Suprapubic skin (tissue), 4 donors: Measurements from ENCODE around the gene NSMF. TPM values are rescaled to one million over a fixed set of nuclear protein-coding genes. Genes with fewer than 3 reads are reported as not detected.

ENCODE experiments used
- DNase-seq, 2 donors: peaks; one replicate each; pipeline ENCODE4 v3.0.0-alpha.2; 2019; ENCODE audit warnings: low spot score in 2 of 2
- H3K27ac ChIP-seq: fragments of 200-600 bp; sonication (generic); one replicate; pipeline ENCODE4 v1.5.1; 2019
- H3K27me3 ChIP-seq: fragments of 200-600 bp; sonication (generic); one replicate; pipeline ENCODE4 v1.5.1; 2019
- H3K36me3 ChIP-seq: fragments of 200-600 bp; sonication (generic); one replicate; pipeline ENCODE4 v1.5.1; 2019
- H3K4me1 ChIP-seq: fragments of 200-600 bp; sonication (generic); one replicate; pipeline ENCODE4 v1.5.1; 2019
- H3K4me3 ChIP-seq: fragments of 200-600 bp; sonication (generic); one replicate; pipeline ENCODE4 v1.5.1; 2019; ENCODE audit warnings: mild to moderate bottlenecking
- H3K9me3 ChIP-seq: fragments of 200-600 bp; sonication (generic); one replicate; pipeline ENCODE4 v1.5.1; 2019
- CTCF ChIP-seq, 2 donors: fragments of 200-600 bp in 1 of 2; fragments of 450-650 bp in 1 of 2; sonication (generic) in 1 of 2; IDR thresholded peaks; one replicate each; pipeline ENCODE4 v1.5.1; 2016 to 2019; ENCODE audit warnings: antibody characterized with exemption in 2 of 2, mild to moderate bottlenecking in 1 of 2, moderate library complexity in 1 of 2
- EP300 ChIP-seq: sonication (generic); formaldehyde crosslinking; IDR thresholded peaks from one replicate; pipeline ENCODE4 v1.6.1; 2017; ENCODE audit warnings: antibody characterized with exemption
- POLR2A ChIP-seq, 2 donors: fragments of 450-650 bp; IDR thresholded peaks; one replicate each; pipeline ENCODE4 v1.6.1; 2017; ENCODE audit warnings: antibody characterized with exemption in 2 of 2, mild to moderate bottlenecking in 2 of 2, moderate library complexity in 2 of 2
- POLR2AphosphoS5 ChIP-seq, 3 donors: sonication (generic); formaldehyde crosslinking; IDR thresholded peaks; one replicate each; pipeline ENCODE4 v1.6.1; 2017; ENCODE audit warnings: antibody characterized with exemption in 3 of 3
- WGBS: methylation state at CpG from one replicate; pipeline ENCODE4 v1.1.5; 2018; 5-methylcytosine and 5-hydroxymethylcytosine counted together
- total RNA-seq, 4 donors: library from RNA; depleted of rRNA; stranded (reverse); fragments of >200 nt; gene quantifications; one replicate each; pipeline ENCODE4 v1.1.0, GENCODE V29; 2016

NSMF gene
- total RNA-seq, 4 donors from 2014 or later, result 36.1 to 48.1 (median 39.8) TPM

GRCh38 chr9:137461316-137461662 is 2.2 kb upstream of the NSMF start:
- Histone ChIP-seq H3K4me1 (peaks cover 32% of the 10 kb centered on the region), H3K36me3 (peaks cover 26% of the 10 kb centered on the region), H3K9me3 (no peaks in the 10 kb centered on the region), H3K27me3 (no peaks in the 10 kb centered on the region), H3K4me3 (no peak overlapping the region), H3K27ac (no peak overlapping the region)
- 87% methylated on average over 18 of the region's 21 CpGs for WGBS
- TF ChIP-seq EP300, result no peak
- no peak for TF ChIP-seq CTCF (IDR thresholded peaks at IDR 0.05)
- no peak for TF ChIP-seq POLR2AphosphoS5 (IDR thresholded peaks at IDR 0.05)
- no peak for TF ChIP-seq POLR2A (IDR thresholded peaks at IDR 0.05)
- peak in 1 of 2 donors; percentile 75 for DNase-seq

GRCh38 chr9:137460363-137461315 is 1.5 kb upstream of the NSMF start:
- no peak overlapping the region for H3K27ac ChIP-seq
- H3K9me3 ChIP-seq, result no peaks in the 10 kb centered on the region
- H3K36me3 ChIP-seq, result peaks cover 26% of the 10 kb centered on the region
- H3K4me3 ChIP-seq, result no peak overlapping the region
- no peak for TF ChIP-seq POLR2AphosphoS5 (IDR thresholded peaks at IDR 0.05)
- no peak for TF ChIP-seq CTCF (IDR thresholded peaks at IDR 0.05)
- TF ChIP-seq POLR2A (IDR thresholded peaks at IDR 0.05), result no peak
- no peak for TF ChIP-seq EP300
- peaks cover 36% of the 10 kb centered on the region for H3K4me1 ChIP-seq
- peak in 1 of 2 donors; percentile 74 for DNase-seq
- no peaks in the 10 kb centered on the region for H3K27me3 ChIP-seq
- WGBS, result 88% methylated on average over 19 of the region's 31 CpGs

GRCh38 chr9:137459601-137460362 is 648 bp upstream of the NSMF start:
- H3K36me3 ChIP-seq, result peaks cover 29% of the 10 kb centered on the region
- peak overlapping the region; percentile 81 for H3K4me3 ChIP-seq
- H3K27me3 ChIP-seq, result no peaks in the 10 kb centered on the region
- WGBS, result 50% methylated on average over 6 of the region's 15 CpGs
- TF ChIP-seq EP300 (no peak), POLR2AphosphoS5 (IDR thresholded peaks at IDR 0.05) (no peak), CTCF (IDR thresholded peaks at IDR 0.05) (no peak), POLR2A (IDR thresholded peaks at IDR 0.05) (no peak)
- H3K9me3 ChIP-seq, result no peaks in the 10 kb centered on the region
- peaks cover 44% of the 10 kb centered on the region for H3K4me1 ChIP-seq
- DNase-seq, result no peak
- H3K27ac ChIP-seq, result peak overlapping the region; percentile 30

DNA sequence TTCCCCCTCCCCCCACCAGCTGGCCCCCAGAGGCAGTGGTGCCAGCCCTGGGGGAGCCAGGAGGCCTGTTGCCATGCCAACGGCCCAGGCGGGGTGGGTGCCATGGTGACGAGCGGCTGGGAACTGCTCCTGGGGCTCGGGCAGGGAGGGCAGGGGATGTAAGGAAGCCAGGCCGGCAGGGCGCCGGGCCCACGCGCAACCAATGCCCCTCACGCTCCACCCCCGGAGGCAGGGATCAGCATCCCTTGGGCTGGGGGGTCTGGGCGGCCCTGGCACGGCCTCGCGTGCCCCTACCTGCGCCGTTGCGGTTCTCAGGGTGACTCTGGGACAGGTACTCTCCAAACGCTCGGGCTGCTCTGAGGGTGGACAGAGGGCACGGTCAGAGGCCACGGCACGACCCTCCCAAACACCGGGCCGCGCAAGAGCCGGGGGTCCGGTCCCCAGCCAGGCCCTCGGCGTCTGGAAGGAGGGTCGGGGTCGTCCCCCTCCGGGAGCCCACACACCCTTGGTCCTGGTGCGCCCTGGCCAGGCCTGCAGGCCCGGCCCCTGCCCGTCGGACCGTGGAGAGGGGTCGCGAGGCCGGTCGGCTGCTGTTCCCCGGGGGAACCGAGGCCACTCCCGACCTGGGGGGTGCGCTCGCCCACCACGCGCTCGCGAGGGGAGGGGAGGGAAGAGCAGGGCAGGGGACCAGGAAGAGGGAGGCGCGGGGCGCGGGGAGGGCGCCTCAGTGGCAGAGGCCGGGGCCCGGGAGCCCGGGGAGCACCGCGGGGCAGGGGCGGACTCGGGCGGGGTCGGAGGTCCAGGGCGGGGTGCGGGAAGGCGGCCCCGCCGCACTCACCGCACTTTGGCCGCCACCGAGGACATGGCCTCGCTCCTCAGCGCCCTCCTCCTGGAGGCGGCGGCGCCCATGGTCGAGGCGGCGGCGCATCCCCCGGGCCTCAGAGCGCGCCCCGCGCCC is 661 bp downstream of the NSMF start:
- peaks cover 53% of the 10 kb centered on the region for H3K4me1 ChIP-seq
- WGBS, result 31% methylated on average over 4 of the region's 88 CpGs
- no peaks in the 10 kb centered on the region for H3K9me3 ChIP-seq
- H3K27me3 ChIP-seq, result no peaks in the 10 kb centered on the region
- H3K27ac ChIP-seq, result peak overlapping the region; percentile 72
- no peak for TF ChIP-seq POLR2A (IDR thresholded peaks at IDR 0.05)
- TF ChIP-seq EP300, result no peak
- no peak for TF ChIP-seq POLR2AphosphoS5 (IDR thresholded peaks at IDR 0.05)
- TF ChIP-seq CTCF (IDR thresholded peaks at IDR 0.05), result no peak
- peak overlapping the region; percentile 81 for H3K4me3 ChIP-seq
- peak in 1 of 2 donors; percentile 79 for DNase-seq
- peaks cover 24% of the 10 kb centered on the region for H3K36me3 ChIP-seq
